MM.1S (cell line): Measurements from ENCODE around the gene PUSL1.

Experiments
- DNase-seq: peaks from one replicate; pipeline ENCODE4 v3.0.0-alpha.2; 2015
- H2AFZ ChIP-seq: fragments of 300-600 bp; sonication (generic); 2 replicates; pipeline ENCODE4 v1.6.0; 2016; ENCODE audit warnings: antibody characterized with exemption, low read length
- H3F3A ChIP-seq: fragments of 300-600 bp; sonication (generic); 2 replicates; pipeline ENCODE4 v1.6.1; 2016; ENCODE audit warnings: mild to moderate bottlenecking, antibody characterized with exemption, low read length, moderate library complexity, mixed read lengths; ENCODE audit not compliant: insufficient read depth
- H3K27ac ChIP-seq: fragments of 300-600 bp; sonication (generic); 2 replicates; pipeline ENCODE4 v1.5.1; 2016; ENCODE audit warnings: mild to moderate bottlenecking, low read length
- H3K27me3 ChIP-seq: fragments of 300-600 bp; sonication (generic); replicated peaks from 2 replicates; pipeline ENCODE4 v1.6.0; 2016; ENCODE audit warnings: low read length; ENCODE audit not compliant: insufficient read depth
- H3K36me3 ChIP-seq: fragments of 300-600 bp; sonication (generic); replicated peaks from 2 replicates; pipeline ENCODE4 v1.6.1; 2016; ENCODE audit warnings: mild to moderate bottlenecking, low read length, mixed read lengths; ENCODE audit not compliant: insufficient read depth
- H3K4me1 ChIP-seq: fragments of 300-600 bp; sonication (generic); 2 replicates; pipeline ENCODE4 v1.6.1; 2016; ENCODE audit warnings: low read length, mixed read lengths
- H3K4me2 ChIP-seq: fragments of 300-600 bp; sonication (generic); 2 replicates; pipeline ENCODE4 v1.6.0; 2016; ENCODE audit warnings: low read depth, low read length
- H3K4me3 ChIP-seq: fragments of 300-600 bp; sonication (generic); 2 replicates; pipeline ENCODE4 v1.5.1; 2016; ENCODE audit warnings: low read length, mixed read lengths
- H3K79me2 ChIP-seq: fragments of 300-600 bp; sonication (generic); 2 replicates; pipeline ENCODE4 v1.6.1; 2016; ENCODE audit warnings: mixed run types, low read length, mixed read lengths
- H3K9ac ChIP-seq: fragments of 300-600 bp; sonication (generic); 2 replicates; pipeline ENCODE4 v1.6.1; 2016; ENCODE audit warnings: low read length, mixed read lengths
- H3K9me2 ChIP-seq: fragments of 300-600 bp; sonication (generic); replicated peaks from 2 replicates; pipeline ENCODE4 v1.6.1; 2016; ENCODE audit warnings: mild to moderate bottlenecking, low read length, mixed read lengths; ENCODE audit not compliant: insufficient read depth
- H3K9me3 ChIP-seq: fragments of 300-600 bp; sonication (generic); replicated peaks from 2 replicates; pipeline ENCODE4 v1.6.1; 2016; ENCODE audit warnings: mild to moderate bottlenecking, low read length, mixed read lengths; ENCODE audit not compliant: insufficient read depth
- H4K20me1 ChIP-seq: fragments of 300-600 bp; sonication (generic); 2 replicates; pipeline ENCODE4 v1.6.1; 2016; ENCODE audit warnings: mild to moderate bottlenecking, low read length, moderate library complexity, mixed read lengths; ENCODE audit not compliant: insufficient read depth
- CTCF ChIP-seq: fragments of 300-600 bp; sonication (generic); IDR thresholded peaks from 2 replicates; pipeline ENCODE4 v1.5.1; 2016; ENCODE audit warnings: antibody characterized with exemption, low read length, mixed read lengths
- EZH2 ChIP-seq: fragments of 300-600 bp; sonication (generic); optimal IDR thresholded peaks from 2 replicates; pipeline ENCODE3; 2017; ENCODE audit warnings: low read depth, mild to moderate bottlenecking, antibody characterized with exemption, low read length, mixed read lengths
- EZH2phosphoT487 ChIP-seq: fragments of 300-600 bp; sonication (generic); IDR thresholded peaks from 2 replicates; pipeline ENCODE4 v1.6.1; 2018; ENCODE audit warnings: antibody characterized with exemption, low read length

Gene PUSL1

GRCh38 chr1:1343811-1344421 lies 35.5 kb downstream of the PUSL1 start:
- H3K4me3 ChIP-seq, result no peak overlapping the region
- no peaks in the 10 kb centered on the region for H3F3A ChIP-seq
- H3K27ac ChIP-seq, result no peak overlapping the region
- H4K20me1 ChIP-seq, result no peaks in the 10 kb centered on the region
- no peaks in the 10 kb centered on the region for H3K27me3 ChIP-seq
- no peak for DNase-seq
- peaks cover 22% of the 10 kb centered on the region for H3K79me2 ChIP-seq
- no peaks in the 10 kb centered on the region for H3K9me3 ChIP-seq
- no peak overlapping the region for H2AFZ ChIP-seq
- H3K4me2 ChIP-seq, result no peak overlapping the region
- no peaks in the 10 kb centered on the region for H3K4me1 ChIP-seq
- no peaks in the 10 kb centered on the region for H3K36me3 ChIP-seq
- H3K9me2 ChIP-seq, result no peaks in the 10 kb centered on the region
- no peak overlapping the region for H3K9ac ChIP-seq
- TF ChIP-seq EZH2phosphoT487 (no peak), EZH2 (no peak), CTCF (no peak)

- Histone ChIP-seq H3K9ac (no peak overlapping the region), H3F3A (no peaks in the 10 kb centered on the region), H3K27me3 (no peaks in the 10 kb centered on the region), H3K79me2 (peaks cover 22% of the 10 kb centered on the region), H3K4me2 (no peak overlapping the region), H3K4me3 (no peak overlapping the region), H3K9me2 (no peaks in the 10 kb centered on the region), H2AFZ (no peak overlapping the region), H4K20me1 (no peaks in the 10 kb centered on the region), H3K27ac (no peak overlapping the region), H3K4me1 (no peaks in the 10 kb centered on the region), H3K36me3 (no peaks in the 10 kb centered on the region), H3K9me3 (no peaks in the 10 kb centered on the region)
- TF ChIP-seq CTCF, result peak; percentile 35; the same call in 1 of the 2 replicates
- no peak for TF ChIP-seq EZH2
- TF ChIP-seq EZH2phosphoT487, result no peak
- no peak for DNase-seq
Measured at GRCh38 chr1:1344655-1345361, 36.4 kb downstream of the PUSL1 start.

- Histone ChIP-seq H3K79me2 (peaks cover 22% of the 10 kb centered on the region), H3K36me3 (no peaks in the 10 kb centered on the region), H3K4me2 (no peak overlapping the region), H2AFZ (no peak overlapping the region), H3K9ac (no peak overlapping the region), H3K27ac (no peak overlapping the region), H3F3A (no peaks in the 10 kb centered on the region), H3K9me3 (no peaks in the 10 kb centered on the region), H3K27me3 (no peaks in the 10 kb centered on the region), H3K9me2 (no peaks in the 10 kb centered on the region), H3K4me1 (no peaks in the 10 kb centered on the region), H4K20me1 (no peaks in the 10 kb centered on the region), H3K4me3 (no peak overlapping the region)
- TF ChIP-seq EZH2phosphoT487 (no peak), CTCF (no peak), EZH2 (no peak)
- no peak for DNase-seq
Measured at GRCh38 chr1:1345384-1345783, 37.0 kb downstream of the PUSL1 start.
